NOMO-1 (cell line): ENCODE measurements around the gene CDH20.

Experiments
- DNase-seq, 2 experiments: peaks; one replicate each; lab custom pipeline; 2025; ENCODE audit not compliant: unreplicated experiment in 2 of 2; lab: John Stamatoyannopoulos, UW

The CDH20 gene

GRCh38 chr18:61502472-61502871 lies 169.2 kb downstream of the CDH20 start:
- DNase-seq = peak in 1 of 2 experiments; percentile 25

GRCh38 chr18:61503688-61504087 lies 170.5 kb downstream of the CDH20 start:
- no peak for DNase-seq

GRCh38 chr18:61528961-61529360 lies 195.7 kb downstream of the CDH20 start:
- DNase-seq = no peak

GRCh38 chr18:61530681-61531080 lies 197.5 kb downstream of the CDH20 start:
- DNase-seq = no peak

DNA sequence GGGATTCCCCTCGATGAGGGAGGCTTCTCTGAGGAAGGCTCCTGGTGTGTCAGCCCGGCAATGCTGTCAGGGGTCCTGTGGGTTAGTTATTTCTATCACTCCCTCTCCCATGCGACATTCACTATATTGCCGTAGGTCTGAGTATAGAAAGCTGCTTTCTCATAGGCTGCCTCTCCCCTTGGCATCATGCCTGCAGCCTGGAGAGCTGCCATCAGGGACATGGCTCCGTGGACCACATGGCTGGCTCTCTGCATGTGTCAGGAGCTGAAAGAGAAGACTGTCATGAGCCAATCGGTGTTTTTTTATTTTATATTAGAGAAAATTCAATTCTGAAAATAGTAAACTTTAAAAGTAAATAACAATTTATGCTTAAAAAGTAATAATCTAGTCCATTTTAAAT lies 198.0 kb downstream of the CDH20 start:
- DNase-seq = no peak

DNA sequence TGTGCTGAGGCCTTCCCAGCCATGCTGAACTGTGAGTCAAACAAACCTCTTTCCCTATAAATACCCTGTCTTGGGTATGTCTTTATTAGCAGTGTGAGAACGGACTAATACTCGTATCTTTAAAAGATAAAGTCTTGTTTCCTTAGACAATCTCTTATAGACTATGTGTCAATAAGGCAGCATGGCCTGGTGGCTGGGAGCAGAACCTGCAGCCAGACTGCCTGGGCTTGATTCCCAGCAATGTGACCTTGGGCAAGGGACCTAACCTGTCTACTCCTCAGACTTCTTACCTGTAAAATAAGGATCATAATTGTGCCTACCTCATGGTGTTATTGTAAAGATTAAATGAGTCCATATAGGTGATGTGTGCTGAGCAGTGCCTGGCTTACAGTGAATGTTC lies 198.7 kb downstream of the CDH20 start:
- no peak for DNase-seq

- no peak for DNase-seq
These were observed 202.2 kb downstream of the CDH20 start for GRCh38 chr18:61535401-61535800.

GRCh38 chr18:61541673-61542072 lies 208.4 kb downstream of the CDH20 start:
- DNase-seq = no peak

DNA sequence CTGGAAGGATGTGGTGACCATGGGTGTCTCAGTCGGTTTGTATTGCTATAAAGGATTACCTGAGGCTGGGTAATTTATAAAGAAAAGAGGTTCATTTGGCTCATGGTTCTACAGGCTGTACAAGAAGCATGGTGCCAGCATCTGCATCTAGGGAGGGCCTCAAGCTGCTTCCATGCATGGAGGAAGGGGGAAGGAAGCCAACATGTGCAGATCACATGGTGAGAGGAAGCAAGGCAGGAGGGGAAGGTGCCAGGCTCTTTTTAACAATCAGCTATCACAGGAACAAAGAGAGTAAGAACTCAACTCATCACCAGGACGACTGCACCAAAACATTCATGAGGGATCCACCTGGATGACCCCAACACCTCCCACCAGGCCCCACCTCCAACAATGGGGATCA lies 209.4 kb downstream of the CDH20 start:
- no peak for DNase-seq

- no peak for DNase-seq
These were observed 210.3 kb downstream of the CDH20 start for GRCh38 chr18:61543518-61543917.

DNA sequence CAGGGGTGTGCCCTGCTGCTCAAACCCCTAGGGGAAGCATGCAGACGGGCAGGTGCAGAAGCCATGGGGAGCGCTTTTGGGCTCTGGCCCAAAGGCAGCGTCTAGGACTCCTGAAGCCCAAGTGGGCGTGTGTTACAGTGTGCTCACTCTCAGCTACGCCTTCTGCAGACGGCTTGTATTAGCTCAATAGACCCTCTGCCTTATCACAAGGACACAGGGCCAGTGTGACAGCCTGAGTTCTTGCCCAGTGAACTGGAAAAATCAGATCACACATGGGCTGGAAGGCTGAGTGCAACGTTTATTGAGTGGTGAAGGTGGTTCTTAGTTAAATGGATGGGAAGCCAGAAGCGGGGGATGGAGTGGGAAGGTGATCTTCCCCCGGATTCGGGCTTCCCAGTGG lies 210.9 kb downstream of the CDH20 start:
- DNase-seq = no peak

- DNase-seq = no peak
These were observed 212.3 kb downstream of the CDH20 start for GRCh38 chr18:61545281-61546245.

GRCh38 chr18:61546590-61546989 lies 213.4 kb downstream of the CDH20 start:
- no peak for DNase-seq

DNA sequence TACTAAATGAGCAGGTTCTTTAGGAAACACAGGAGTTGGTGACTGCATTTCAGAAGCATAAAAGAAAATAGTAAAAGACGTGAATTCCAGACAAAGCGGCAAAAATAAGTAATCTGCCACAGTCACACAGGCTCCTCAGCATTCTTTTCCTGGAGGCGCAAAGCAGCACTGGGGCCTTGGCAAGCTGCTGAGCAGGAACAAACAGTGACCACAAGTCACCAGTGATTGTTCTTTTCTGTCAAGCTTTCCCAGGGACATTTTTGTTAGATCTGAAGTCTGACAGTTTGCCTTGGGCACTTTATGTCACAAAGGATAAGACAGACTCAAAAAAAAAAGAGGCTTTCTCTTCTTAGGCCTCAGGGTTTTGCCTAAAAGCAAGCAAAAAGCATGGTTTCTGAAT lies 216.2 kb downstream of the CDH20 start:
- DNase-seq = no peak

DNA sequence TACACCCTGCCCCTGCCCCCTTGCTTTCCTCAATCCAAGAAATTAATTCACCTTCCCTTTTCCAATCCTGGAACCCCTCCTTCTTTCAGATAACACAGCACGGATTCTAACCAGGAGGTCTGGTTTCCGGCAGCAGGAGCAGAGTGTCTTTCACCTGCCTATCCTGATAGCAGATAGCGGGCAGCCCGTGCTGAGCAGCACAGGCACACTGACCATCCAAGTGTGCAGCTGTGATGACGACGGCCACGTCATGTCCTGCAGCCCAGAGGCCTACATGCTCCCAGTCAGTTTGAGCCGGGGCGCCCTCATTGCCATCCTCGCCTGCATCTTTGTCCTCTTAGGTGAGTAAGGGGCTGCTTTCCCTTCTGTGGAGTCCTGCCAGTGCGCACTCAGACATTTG lies 216.7 kb downstream of the CDH20 start:
- no peak for DNase-seq

DNA sequence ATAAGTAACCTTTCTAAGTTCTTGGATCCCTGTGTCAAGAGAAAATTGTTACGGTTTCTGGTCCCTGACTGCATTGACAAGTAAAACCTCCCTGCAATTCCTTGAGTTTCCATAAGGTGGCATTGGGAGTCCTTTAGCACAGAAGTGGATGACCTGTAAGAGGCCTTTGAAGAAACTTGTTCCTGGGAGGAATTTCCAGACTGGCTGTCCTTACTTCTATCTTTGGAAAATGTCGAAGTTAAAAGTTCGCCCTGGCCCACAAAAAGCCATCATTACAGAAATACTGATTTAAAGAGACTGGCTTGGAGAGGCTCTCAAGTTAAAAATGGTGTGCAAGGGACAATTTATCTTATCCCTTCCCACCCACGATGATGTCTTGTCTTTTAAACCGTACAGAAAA lies 218.4 kb downstream of the CDH20 start:
- peak in 1 of 2 experiments; percentile 37 for DNase-seq

DNA sequence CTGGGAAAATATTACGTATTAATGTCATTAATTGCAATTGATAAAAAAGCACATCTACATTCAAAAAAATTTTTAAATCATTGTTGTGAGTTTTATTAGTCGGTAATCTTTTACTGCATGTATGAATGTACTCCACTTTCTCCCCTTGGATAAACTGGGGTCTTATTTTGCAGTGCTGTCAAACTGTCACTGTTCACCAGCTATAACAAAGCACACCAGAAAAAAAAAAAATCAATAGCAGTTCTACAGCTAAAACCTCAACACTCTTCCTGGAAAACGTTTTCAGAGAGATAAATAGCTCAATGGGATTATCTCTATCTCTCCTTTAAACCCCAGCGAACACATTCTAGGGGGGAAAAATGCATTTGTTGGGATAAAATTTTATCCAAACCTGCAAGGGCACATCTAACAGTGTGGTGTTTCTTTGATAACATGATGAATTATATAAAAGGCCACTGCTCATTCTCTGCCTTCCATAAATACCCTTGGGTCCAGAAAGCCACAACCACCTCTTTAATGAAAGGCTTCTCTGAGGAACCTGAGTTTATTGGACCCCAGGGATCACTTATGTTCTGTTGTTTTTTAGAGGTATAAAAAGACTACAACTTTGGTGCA lies 219.9 kb downstream of the CDH20 start:
- DNase-seq = no peak

DNA sequence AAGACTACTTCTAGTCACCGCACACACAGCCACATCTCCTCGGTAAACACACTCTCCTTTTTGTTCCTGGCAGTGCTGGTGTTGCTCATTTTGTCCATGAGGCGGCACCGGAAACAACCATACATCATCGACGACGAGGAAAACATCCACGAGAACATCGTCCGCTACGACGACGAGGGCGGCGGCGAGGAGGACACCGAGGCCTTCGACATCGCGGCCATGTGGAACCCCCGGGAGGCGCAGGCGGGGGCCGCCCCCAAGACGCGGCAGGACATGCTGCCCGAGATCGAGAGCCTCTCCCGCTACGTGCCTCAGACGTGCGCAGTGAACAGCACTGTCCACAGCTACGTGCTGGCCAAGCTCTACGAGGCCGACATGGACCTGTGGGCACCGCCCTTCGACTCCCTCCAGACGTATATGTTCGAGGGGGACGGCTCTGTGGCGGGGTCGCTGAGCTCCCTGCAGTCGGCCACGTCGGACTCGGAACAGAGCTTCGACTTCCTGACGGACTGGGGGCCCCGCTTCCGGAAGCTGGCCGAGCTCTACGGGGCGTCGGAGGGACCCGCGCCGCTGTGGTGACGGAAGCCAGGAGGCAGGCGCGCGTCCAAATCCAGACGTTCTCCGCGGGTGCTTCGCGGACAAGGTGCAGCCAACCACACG lies 221.0 kb downstream of the CDH20 start:
- DNase-seq = peak; percentile 49 to 54

GRCh38 chr18:61554946-61555361 lies 221.7 kb downstream of the CDH20 start:
- DNase-seq = no peak

DNA sequence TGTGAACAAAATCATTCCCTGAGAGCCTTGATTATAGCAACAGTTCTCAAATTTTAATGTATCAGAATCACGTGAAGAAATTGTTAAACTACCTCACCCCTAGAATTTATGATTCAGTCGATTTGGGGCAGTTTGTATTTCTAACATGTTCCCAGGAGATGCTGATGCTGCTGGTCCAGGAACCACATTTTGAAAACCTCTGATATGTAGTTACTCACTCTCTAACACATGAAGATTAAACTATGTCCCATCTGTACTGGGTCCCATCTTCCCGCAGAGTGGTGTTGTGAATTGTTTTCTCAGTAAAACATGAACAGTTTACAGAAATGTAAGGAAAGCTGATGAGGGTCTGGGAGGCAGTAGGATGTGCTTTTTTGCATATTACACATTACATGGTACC lies 223.1 kb downstream of the CDH20 start:
- no peak for DNase-seq

DNA sequence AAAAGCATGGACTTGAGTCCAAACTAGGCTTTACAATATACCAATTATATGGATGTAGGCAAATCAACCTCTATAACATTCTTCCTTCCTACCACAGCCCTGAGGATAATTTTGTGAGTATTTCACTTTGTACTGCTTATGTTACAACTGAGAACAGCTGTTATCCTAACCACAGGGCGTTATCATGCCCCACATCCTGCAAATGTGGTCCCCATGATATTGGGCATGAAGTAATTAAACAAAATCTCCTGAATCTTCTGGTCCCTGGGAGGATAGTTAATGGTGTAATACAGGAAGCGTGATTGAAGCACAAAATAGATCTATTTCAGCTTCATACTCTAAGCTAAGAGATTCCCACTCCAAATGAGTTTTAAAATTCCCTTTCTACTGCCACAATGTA lies 223.6 kb downstream of the CDH20 start:
- DNase-seq = no peak
